IMR-90 (cell line): ENCODE results near the gene ART3. TPM values are rescaled to one million over a fixed set of nuclear protein-coding genes. Genes with fewer than 3 reads are reported as not detected.

Experiments
- ATAC-seq: fragments of 200-7000 bp; cut with Tn5 transposase; 2 replicates; pipeline ENCODE4 v1.9.1; 2020; ENCODE audit warnings: low read depth, mild to moderate bottlenecking, moderate library complexity
- BruUV-seq: library from RNA; stranded (reverse); fragments of 400-500 nt; replicated peaks from 2 replicates; lab custom pipeline; 2021; lab: Mats Ljungman, UMichigan
- CTCF ChIA-PET: fragments of 300-600 bp; formaldehyde crosslinking; extraction: SDS; loops from one replicate; lab custom pipeline; 2021; ENCODE audit warnings: antibody characterized with exemption; lab: Yijun Ruan, JAX
- POLR2A ChIA-PET: fragments of 300-600 bp; sonication (Branson Sonifier 250); formaldehyde crosslinking; loops from one replicate; lab custom pipeline; 2022; ENCODE audit warnings: antibody characterized with exemption; ENCODE audit not compliant: unreplicated experiment; lab: Charles Lee
- DNase-seq: peaks from one replicate; pipeline ENCODE4 v3.0.0; 2013
- H2AFZ ChIP-seq: replicated peaks from 2 replicates; pipeline ENCODE3; 2013; ENCODE audit warnings: low read length, mild to moderate bottlenecking; ENCODE audit not compliant: poor library complexity
- H2AK5ac ChIP-seq: 2 replicates; pipeline ENCODE4 v1.6.1; 2013; ENCODE audit warnings: low read depth, low read length, inconsistent platforms
- H2AK9ac ChIP-seq: replicated peaks from 2 replicates; pipeline ENCODE3; 2013; ENCODE audit warnings: mild to moderate bottlenecking, low read depth, low read length, moderate library complexity; ENCODE audit not compliant: poor library complexity
- H2BK120ac ChIP-seq: 2 replicates; pipeline ENCODE4 v1.6.1; 2013; ENCODE audit warnings: low read depth, low read length, inconsistent platforms
- H2BK15ac ChIP-seq: 3 replicates; pipeline ENCODE4 v1.6.1; 2013; ENCODE audit warnings: low read depth, low read length, inconsistent platforms
- H2BK20ac ChIP-seq: 2 replicates; pipeline ENCODE4 v1.6.1; 2013; ENCODE audit warnings: low read depth, mild to moderate bottlenecking, inconsistent platforms, low read length, moderate library complexity
- H2BK5ac ChIP-seq: 2 replicates; pipeline ENCODE4 v1.6.1; 2013; ENCODE audit warnings: mild to moderate bottlenecking, low read depth, low read length, inconsistent platforms; ENCODE audit not compliant: poor library complexity, severe bottlenecking
- H3K14ac ChIP-seq: replicated peaks from 2 replicates; pipeline ENCODE4 v1.6.1; 2013; ENCODE audit warnings: low read depth, low read length, inconsistent platforms
- H3K18ac ChIP-seq: 2 replicates; pipeline ENCODE4 v1.6.1; 2013; ENCODE audit warnings: low read depth, low read length, control low read depth
- H3K23ac ChIP-seq: 2 replicates; pipeline ENCODE4 v1.6.1; 2013; ENCODE audit warnings: low read depth, low read length, inconsistent platforms
- H3K27ac ChIP-seq: 2 replicates; pipeline ENCODE4 v1.5.1; 2013; ENCODE audit warnings: mild to moderate bottlenecking, control low read depth, low read length; ENCODE audit not compliant: insufficient read depth
- H3K27me3 ChIP-seq: 2 replicates; pipeline ENCODE4 v1.6.1; 2013; ENCODE audit warnings: low read length; ENCODE audit not compliant: control insufficient read depth, insufficient read depth
- H3K36me3 ChIP-seq: 2 replicates; pipeline ENCODE4 v1.6.1; 2013; ENCODE audit warnings: low read length, mixed read lengths; ENCODE audit not compliant: control insufficient read depth, insufficient read depth
- H3K4ac ChIP-seq: 2 replicates; pipeline ENCODE4 v1.6.1; 2013; ENCODE audit warnings: low read depth, low read length, inconsistent platforms
- H3K4me1 ChIP-seq: 2 replicates; pipeline ENCODE4 v1.6.1; 2013; ENCODE audit warnings: low read length, mixed read lengths; ENCODE audit not compliant: control insufficient read depth, insufficient read depth
- H3K4me2 ChIP-seq: 2 replicates; pipeline ENCODE4 v1.6.1; 2013; ENCODE audit warnings: low read depth, mild to moderate bottlenecking, control low read depth, low read length, moderate library complexity
- H3K4me3 ChIP-seq: 2 replicates; pipeline ENCODE4 v1.5.1; 2013; ENCODE audit warnings: low read depth, mild to moderate bottlenecking, control low read depth, low read length, moderate library complexity; ENCODE audit not compliant: insufficient read depth
- H3K56ac ChIP-seq: 2 replicates; pipeline ENCODE4 v1.6.1; 2013; ENCODE audit warnings: low read length, inconsistent platforms; ENCODE audit not compliant: insufficient read depth; ENCODE audit errors: extremely low read depth
- H3K79me1 ChIP-seq, 2 experiments: 2 replicates each; pipeline ENCODE4 v1.6.1; 2013; ENCODE audit warnings: low read length in 2 of 2, inconsistent platforms in 1 of 2, low read depth in 1 of 2
- H3K9ac ChIP-seq: 2 replicates; pipeline ENCODE4 v1.6.1; 2013; ENCODE audit warnings: low read depth, low read length, control low read depth
- H3K9me1 ChIP-seq: 2 replicates; pipeline ENCODE4 v1.6.1; 2013; ENCODE audit warnings: low read length, inconsistent platforms; ENCODE audit not compliant: insufficient read depth
- H3K9me3 ChIP-seq: 2 replicates; pipeline ENCODE4 v1.6.1; 2013; ENCODE audit warnings: low read length; ENCODE audit not compliant: control insufficient read depth, insufficient read depth
- H4K20me1 ChIP-seq: 2 replicates; pipeline ENCODE4 v1.6.1; 2013; ENCODE audit warnings: low read length, inconsistent platforms; ENCODE audit not compliant: insufficient read depth
- H4K5ac ChIP-seq: 2 replicates; pipeline ENCODE4 v1.6.1; 2013; ENCODE audit warnings: mild to moderate bottlenecking, low read depth, low read length, control low read depth
- H4K8ac ChIP-seq, 2 experiments: 2 replicates each; pipeline ENCODE4 v1.6.1; 2013; ENCODE audit warnings: low read depth in 2 of 2, low read length in 2 of 2, control low read depth in 1 of 2, inconsistent platforms in 1 of 2
- H4K91ac ChIP-seq: 2 replicates; pipeline ENCODE4 v1.6.1; 2013; ENCODE audit warnings: low read depth, low read length, inconsistent platforms; ENCODE audit not compliant: insufficient read depth
- MXI1 ChIP-seq: IDR thresholded peaks from 2 replicates; pipeline ENCODE4 v1.6.1; 2012; ENCODE audit warnings: low read depth, mild to moderate bottlenecking, low read length, moderate library complexity, borderline replicate concordance
- dilution Hi-C: fragments of 300-500 bp; cut with HindIII; formaldehyde crosslinking; loops from one replicate; pipeline ENCODE4 v1.14.3; 2018; ENCODE audit warnings: low sequenced_read_pairs; ENCODE audit not compliant: unreplicated experiment
- in situ Hi-C: fragments of 300-500 bp; cut with MboI; formaldehyde crosslinking; loops from 3 replicates; pipeline ENCODE4 v1.14.3; 2019; ENCODE audit warnings: low sequenced_read_pairs, inconsistent platforms, mixed read lengths
- intact Hi-C: fragments of 100-400 bp; cut with micrococcal nuclease; formaldehyde crosslinking; loops from 2 replicates; pipeline ENCODE4 v1.10.0; 2022
- polyA plus RNA-seq, 3 experiments: library from polyadenylated mRNA; depleted of rRNA; stranded (reverse); fragments of >200 nt; gene quantifications; 2 replicates each; pipeline ENCODE4 v1.2.3, GENCODE V29; 2012; ENCODE audit warnings: low replicate concordance in 1 of 3
- total RNA-seq: library from RNA; depleted of rRNA; stranded (reverse); fragments of >200 nt; gene quantifications from 2 replicates; pipeline ENCODE4 v1.2.3, GENCODE V29; 2012
- TF ChIP-seq, protein P1 (sequence below): conservative IDR thresholded peaks from 2 replicates; pipeline ENCODE4 v1.5.1; 2012; ENCODE audit warnings: mild to moderate bottlenecking, low read depth, low read length, improper control_type of control experiment
- TF ChIP-seq, protein P2 (sequence below): fragments of 150-350 bp; IDR thresholded peaks from 2 replicates; pipeline ENCODE4 v1.6.1; 2016; ENCODE audit warnings: low read depth, mild to moderate bottlenecking, low read length, moderate library complexity, borderline replicate concordance

The ART3 gene
- total and polyA plus RNA-seq, 2 of the 4 experiments (the other 2 are of a cell fraction) = 0.15 TPM; not detected in 1

DNA sequence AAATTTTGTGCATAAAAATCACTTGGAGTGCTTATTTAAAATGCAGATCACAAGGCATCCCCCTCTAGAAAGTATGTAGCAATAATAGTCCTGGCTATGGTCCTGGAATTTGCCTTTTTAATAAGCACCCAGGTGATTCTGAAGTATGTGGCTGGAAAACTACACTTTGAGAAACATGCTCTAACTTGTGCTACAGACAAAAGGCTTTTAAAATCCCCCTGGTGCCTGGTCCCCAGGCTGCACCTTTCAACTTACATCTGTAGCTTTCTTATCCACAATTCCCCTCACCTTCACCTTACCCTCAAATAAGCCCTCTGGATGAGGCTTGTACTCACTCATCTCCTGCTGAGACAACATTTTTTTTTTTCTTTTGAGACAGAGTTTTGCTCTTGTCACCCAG lies 21.1 kb downstream of the ART3 start:
- Histone ChIP-seq H3K27me3 (peaks cover 10% of the 10 kb centered on the region), H2BK120ac (no peak overlapping the region), H3K4me3 (no peak overlapping the region), H3K18ac (no peak overlapping the region), H4K91ac (no peak overlapping the region), H4K8ac (no peak overlapping the region), H3K36me3 (no peaks in the 10 kb centered on the region), H2AFZ (no peak overlapping the region), H3K27ac (no peak overlapping the region), H2BK5ac (no peak overlapping the region), H2AK9ac (no peak overlapping the region), H4K20me1 (no peaks in the 10 kb centered on the region), H4K5ac (no peak overlapping the region), H2AK5ac (no peak overlapping the region), H3K9ac (no peak overlapping the region), H3K4ac (no peak overlapping the region), H3K9me3 (no peaks in the 10 kb centered on the region), H3K4me1 (0 out of 2 replicates have a peak, but pooled peaks cover 2% of the 10 kb centered on the region), H2BK20ac (no peak overlapping the region), H3K79me1 (no peaks in the 10 kb centered on the region), H3K14ac (no peak overlapping the region), H3K23ac (no peak overlapping the region), H3K9me1 (0 out of 2 replicates have a peak, but pooled peaks cover 2% of the 10 kb centered on the region), H2BK15ac (no peak overlapping the region), H3K4me2 (no peak overlapping the region), H3K56ac (no peak overlapping the region)
- ChIA-PET POLR2A (no interaction called here), CTCF (no interaction called here)
- no TSS peak for BruUV-seq
- no peak for DNase-seq
- in situ Hi-C loops = no loop called here
- dilution Hi-C loops = no loop called here
- intact Hi-C loops = no loop called here
- no peak for ATAC-seq
- TF ChIP-seq, protein P1, sequence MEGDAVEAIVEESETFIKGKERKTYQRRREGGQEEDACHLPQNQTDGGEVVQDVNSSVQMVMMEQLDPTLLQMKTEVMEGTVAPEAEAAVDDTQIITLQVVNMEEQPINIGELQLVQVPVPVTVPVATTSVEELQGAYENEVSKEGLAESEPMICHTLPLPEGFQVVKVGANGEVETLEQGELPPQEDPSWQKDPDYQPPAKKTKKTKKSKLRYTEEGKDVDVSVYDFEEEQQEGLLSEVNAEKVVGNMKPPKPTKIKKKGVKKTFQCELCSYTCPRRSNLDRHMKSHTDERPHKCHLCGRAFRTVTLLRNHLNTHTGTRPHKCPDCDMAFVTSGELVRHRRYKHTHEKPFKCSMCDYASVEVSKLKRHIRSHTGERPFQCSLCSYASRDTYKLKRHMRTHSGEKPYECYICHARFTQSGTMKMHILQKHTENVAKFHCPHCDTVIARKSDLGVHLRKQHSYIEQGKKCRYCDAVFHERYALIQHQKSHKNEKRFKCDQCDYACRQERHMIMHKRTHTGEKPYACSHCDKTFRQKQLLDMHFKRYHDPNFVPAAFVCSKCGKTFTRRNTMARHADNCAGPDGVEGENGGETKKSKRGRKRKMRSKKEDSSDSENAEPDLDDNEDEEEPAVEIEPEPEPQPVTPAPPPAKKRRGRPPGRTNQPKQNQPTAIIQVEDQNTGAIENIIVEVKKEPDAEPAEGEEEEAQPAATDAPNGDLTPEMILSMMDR = no peak
- TF ChIP-seq, protein P2, sequence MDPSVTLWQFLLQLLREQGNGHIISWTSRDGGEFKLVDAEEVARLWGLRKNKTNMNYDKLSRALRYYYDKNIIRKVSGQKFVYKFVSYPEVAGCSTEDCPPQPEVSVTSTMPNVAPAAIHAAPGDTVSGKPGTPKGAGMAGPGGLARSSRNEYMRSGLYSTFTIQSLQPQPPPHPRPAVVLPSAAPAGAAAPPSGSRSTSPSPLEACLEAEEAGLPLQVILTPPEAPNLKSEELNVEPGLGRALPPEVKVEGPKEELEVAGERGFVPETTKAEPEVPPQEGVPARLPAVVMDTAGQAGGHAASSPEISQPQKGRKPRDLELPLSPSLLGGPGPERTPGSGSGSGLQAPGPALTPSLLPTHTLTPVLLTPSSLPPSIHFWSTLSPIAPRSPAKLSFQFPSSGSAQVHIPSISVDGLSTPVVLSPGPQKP = no peak
- TF ChIP-seq MXI1 = no peak
